OCI-LY1 (cell line): ENCODE results near the gene SLC25A26.

ENCODE experiments used
- EZH2 ChIP-seq: fragments of 200-600 bp; sonication (generic), shearing (Covaris generic); IDR thresholded peaks from 2 replicates; pipeline ENCODE4 v1.8.0; 2017; ENCODE audit warnings: borderline replicate concordance, mixed run types, mild to moderate bottlenecking, antibody characterized with exemption, low read length, moderate library complexity, mixed read lengths
- TF ChIP-seq, protein P1 (sequence below): fragments of 200-600 bp; sonication (generic), shearing (Covaris generic); IDR thresholded peaks from 2 replicates; pipeline ENCODE4 v1.5.1; 2017; ENCODE audit warnings: mild to moderate bottlenecking, antibody characterized with exemption, low read length, moderate library complexity, mixed read lengths

DNA sequence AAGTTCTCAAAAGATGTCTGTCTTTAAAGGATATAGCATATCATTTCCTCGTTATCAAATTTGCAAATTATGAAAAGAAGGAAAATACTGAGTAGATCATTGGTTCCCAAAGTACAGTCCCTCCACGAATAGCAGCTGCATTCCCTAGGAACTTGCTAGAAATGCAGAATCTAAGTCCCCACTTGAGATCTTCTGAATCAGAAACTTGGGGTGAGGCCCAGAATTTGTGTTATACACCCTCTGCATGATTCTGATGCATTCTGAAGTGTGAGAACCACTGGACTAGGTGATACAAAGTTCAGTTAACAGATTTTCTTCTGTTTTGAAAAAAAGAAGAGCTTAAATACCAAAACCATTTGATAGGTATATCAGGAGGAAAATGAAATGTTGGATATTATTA, 77.1 kb downstream of the SLC25A26 start:
- TF ChIP-seq, protein P1, sequence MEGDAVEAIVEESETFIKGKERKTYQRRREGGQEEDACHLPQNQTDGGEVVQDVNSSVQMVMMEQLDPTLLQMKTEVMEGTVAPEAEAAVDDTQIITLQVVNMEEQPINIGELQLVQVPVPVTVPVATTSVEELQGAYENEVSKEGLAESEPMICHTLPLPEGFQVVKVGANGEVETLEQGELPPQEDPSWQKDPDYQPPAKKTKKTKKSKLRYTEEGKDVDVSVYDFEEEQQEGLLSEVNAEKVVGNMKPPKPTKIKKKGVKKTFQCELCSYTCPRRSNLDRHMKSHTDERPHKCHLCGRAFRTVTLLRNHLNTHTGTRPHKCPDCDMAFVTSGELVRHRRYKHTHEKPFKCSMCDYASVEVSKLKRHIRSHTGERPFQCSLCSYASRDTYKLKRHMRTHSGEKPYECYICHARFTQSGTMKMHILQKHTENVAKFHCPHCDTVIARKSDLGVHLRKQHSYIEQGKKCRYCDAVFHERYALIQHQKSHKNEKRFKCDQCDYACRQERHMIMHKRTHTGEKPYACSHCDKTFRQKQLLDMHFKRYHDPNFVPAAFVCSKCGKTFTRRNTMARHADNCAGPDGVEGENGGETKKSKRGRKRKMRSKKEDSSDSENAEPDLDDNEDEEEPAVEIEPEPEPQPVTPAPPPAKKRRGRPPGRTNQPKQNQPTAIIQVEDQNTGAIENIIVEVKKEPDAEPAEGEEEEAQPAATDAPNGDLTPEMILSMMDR: no peak
- no peak for TF ChIP-seq EZH2
